ENCODE results near the gene SLCO4A1.

Gene SLCO4A1

DNA sequence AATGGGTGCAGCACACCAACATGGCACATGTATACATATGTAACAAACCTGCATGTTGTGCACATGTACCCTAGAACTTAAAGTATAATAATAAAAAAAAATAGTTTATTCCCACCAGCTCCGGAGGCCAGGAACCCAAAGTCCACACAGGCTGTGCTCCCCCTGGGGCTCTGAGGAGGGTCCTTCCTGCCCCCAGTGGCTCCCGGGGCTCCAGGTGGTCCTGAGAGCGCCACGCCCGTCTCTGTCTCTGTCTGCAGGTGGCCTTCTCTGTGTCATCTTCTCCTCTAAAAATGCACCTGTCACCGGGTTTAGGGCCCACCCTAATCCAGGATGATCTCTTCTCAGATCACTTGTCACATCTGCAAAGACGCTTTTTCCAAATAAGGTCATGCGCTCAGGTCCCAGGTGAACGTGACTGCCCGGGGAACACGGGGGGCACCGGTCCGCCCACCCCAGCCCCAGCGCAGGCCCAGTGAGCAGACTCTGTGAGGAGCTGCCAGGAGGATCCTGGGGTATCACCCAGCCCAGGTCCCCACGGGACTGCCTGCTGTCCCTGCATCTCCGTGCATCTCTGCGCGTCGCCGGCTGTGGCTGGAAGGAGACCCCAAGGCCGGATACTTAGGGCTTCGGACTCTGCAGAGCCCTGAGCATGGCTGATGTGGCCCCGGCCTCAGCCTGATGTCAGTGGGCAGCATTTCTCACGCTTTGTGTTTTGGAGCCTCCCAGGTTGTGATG is 11.8 kb downstream of the SLCO4A1 start:
- H3K4me3 ChIP-seq (ENCODE audit: low read depth, low read length) = no peak overlapping the region
- no peak for DNase-seq (ENCODE audit: low read depth)
- no peak for TF ChIP-seq CTCF (IDR thresholded peaks at IDR 0.05; ENCODE audit: low read depth, low read length, missing control alignments)

DNA sequence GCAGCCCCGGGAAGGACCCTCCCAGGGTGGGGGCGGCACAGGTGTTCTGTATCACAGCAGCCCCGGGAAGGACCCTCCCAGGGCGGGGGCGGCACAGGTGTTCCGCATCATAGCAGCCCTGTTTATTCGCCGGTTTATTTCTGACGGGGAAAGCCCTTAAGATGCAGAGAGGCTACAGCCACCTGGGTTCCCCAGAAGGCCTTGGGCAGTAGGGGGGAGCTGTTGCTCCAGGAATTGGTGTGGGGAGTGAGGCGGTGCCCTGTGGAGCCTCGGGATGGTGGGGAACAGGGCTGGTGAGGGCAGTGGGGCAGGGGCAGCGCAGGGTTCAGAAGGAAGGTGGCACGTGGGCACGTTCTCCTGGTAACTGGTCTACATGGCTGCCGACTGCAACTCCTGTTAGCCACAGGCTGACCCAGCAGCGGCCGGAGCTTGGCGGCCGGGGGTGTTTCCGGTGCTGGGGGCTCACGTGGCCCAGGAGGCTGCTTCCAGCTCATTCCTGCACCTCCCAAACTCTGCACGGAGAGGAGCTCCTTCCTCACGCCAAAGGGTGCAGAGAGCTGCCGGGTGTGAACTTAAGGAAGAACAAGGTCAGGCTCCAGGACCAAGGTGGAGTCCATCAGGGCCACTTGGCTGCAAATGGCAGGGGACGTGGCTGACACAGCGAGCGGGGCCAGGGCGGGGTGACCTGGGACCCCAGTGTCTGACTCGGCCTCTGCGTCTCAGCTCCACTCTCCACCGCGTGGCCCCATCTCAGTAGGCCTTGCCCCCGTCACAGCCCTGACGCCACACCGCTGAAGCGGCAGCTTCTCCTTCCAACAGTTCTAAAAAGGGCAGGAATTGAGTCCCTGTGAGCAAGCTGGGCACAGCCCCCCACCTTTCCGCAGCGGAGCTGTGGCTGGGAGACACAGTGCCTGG is 13.2 kb downstream of the SLCO4A1 start:
- H3K4me3 ChIP-seq (ENCODE audit: low read depth, low read length) = no peak overlapping the region
- TF ChIP-seq CTCF (IDR thresholded peaks at IDR 0.05; ENCODE audit: low read depth, low read length, missing control alignments) = no peak
- no peak for DNase-seq (ENCODE audit: low read depth)

GRCh38 chr20:62656197-62656918 is 14.1 kb downstream of the SLCO4A1 start:
- H3K4me3 ChIP-seq (ENCODE audit: low read depth, low read length) = no peak overlapping the region
- DNase-seq (ENCODE audit: low read depth) = no peak
- no peak for TF ChIP-seq CTCF (IDR thresholded peaks at IDR 0.05; ENCODE audit: low read depth, low read length, missing control alignments)

DNA sequence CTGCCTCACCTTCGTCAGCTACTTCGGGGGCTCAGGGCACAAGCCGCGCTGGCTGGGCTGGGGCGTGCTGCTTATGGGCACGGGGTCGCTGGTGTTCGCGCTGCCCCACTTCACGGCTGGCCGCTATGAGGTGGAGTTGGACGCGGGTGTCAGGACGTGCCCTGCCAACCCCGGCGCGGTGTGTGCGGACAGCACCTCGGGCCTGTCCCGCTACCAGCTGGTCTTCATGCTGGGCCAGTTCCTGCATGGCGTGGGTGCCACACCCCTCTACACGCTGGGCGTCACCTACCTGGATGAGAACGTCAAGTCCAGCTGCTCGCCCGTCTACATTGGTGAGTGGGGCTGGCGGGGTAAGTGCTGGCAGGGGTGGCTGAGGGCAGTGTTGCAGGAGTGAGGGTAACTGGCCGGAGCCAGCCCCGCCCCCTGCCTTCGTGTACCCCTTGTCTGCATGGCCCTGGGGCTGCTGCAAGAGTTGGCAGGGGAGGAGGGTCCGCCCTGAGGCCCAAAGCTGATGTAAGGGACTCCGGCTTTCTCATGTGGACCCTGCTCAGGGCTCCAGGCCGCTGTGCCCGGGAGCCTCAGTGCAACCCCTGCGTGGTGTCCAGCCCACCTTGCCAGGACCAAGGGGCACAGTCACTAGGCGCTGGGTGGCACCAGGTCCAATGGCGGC is 14.8 kb downstream of the SLCO4A1 start:
- no peak for DNase-seq (ENCODE audit: low read depth)
- no peak for TF ChIP-seq CTCF (IDR thresholded peaks at IDR 0.05; ENCODE audit: low read depth, low read length, missing control alignments)

GRCh38 chr20:62657589-62657942 is 15.3 kb downstream of the SLCO4A1 start:
- no peak overlapping the region for H3K4me3 ChIP-seq (ENCODE audit: low read depth, low read length)
- no peak for DNase-seq (ENCODE audit: low read depth)
- no peak for TF ChIP-seq CTCF (IDR thresholded peaks at IDR 0.05; ENCODE audit: low read depth, low read length, missing control alignments)

More for the DNA sequence above, 14.8 kb downstream of the SLCO4A1 start:
- no peak overlapping the region for H3K4me3 ChIP-seq (ENCODE audit: low read depth, low read length)

DNA sequence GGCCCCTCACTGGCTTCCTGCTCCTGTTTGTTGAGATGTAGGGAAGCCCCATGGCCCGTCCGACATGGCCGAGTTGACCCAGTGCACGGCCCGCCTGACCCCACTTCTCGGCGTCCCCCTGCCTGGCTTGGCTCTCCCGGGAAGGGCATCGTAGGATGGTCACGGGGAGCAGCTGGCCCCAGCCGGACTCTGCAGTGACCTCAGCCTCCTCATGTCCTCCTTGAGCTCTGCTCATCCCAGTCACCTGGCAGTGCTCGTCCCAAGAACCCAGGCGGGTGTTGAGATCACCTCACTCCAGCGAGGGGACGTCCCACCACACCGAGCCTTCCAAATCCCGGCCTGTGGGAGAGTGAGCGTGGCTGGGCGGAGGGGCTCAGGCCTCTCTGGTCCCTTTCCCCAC is 15.7 kb downstream of the SLCO4A1 start:
- no peak for DNase-seq (ENCODE audit: low read depth)
- TF ChIP-seq CTCF (IDR thresholded peaks at IDR 0.05; ENCODE audit: low read depth, low read length, missing control alignments) = no peak
- H3K4me3 ChIP-seq (ENCODE audit: low read depth, low read length) = no peak overlapping the region

Data from GM12864 (cell line).